BLaER1 (cell line): ENCODE data around the gene SH3BP5L.

Experiments
- H3K27ac ChIP-seq: shearing (Covaris generic); formaldehyde crosslinking; 2 replicates; pipeline ENCODE4 v1.8.1; 2022
- H3K27me3 ChIP-seq: shearing (Covaris generic); formaldehyde crosslinking; 2 replicates; pipeline ENCODE4 v1.8.1; 2022
- H3K36me3 ChIP-seq: shearing (Covaris generic); formaldehyde crosslinking; 2 replicates; pipeline ENCODE4 v1.8.1; 2022
- H3K4me1 ChIP-seq: shearing (Covaris generic); formaldehyde crosslinking; 2 replicates; pipeline ENCODE4 v1.8.1; 2022
- H3K4me2 ChIP-seq: shearing (Covaris generic); formaldehyde crosslinking; 2 replicates; pipeline ENCODE4 v1.8.1; 2022
- H3K4me3 ChIP-seq: shearing (Covaris generic); formaldehyde crosslinking; 2 replicates; pipeline ENCODE4 v1.8.1; 2022
- H3K9ac ChIP-seq: shearing (Covaris generic); formaldehyde crosslinking; 2 replicates; pipeline ENCODE4 v1.8.1; 2022
- H3K9me3 ChIP-seq: shearing (Covaris generic); formaldehyde crosslinking; 2 replicates; pipeline ENCODE4 v1.8.1; 2022
- H4K20me1 ChIP-seq: shearing (Covaris generic); formaldehyde crosslinking; 2 replicates; pipeline ENCODE4 v1.8.1; 2022
- Cebpa-rat ChIP-seq: shearing (Covaris generic); IDR thresholded peaks from 2 replicates; pipeline ENCODE4 v1.8.1; 2022

Gene SH3BP5L

DNA sequence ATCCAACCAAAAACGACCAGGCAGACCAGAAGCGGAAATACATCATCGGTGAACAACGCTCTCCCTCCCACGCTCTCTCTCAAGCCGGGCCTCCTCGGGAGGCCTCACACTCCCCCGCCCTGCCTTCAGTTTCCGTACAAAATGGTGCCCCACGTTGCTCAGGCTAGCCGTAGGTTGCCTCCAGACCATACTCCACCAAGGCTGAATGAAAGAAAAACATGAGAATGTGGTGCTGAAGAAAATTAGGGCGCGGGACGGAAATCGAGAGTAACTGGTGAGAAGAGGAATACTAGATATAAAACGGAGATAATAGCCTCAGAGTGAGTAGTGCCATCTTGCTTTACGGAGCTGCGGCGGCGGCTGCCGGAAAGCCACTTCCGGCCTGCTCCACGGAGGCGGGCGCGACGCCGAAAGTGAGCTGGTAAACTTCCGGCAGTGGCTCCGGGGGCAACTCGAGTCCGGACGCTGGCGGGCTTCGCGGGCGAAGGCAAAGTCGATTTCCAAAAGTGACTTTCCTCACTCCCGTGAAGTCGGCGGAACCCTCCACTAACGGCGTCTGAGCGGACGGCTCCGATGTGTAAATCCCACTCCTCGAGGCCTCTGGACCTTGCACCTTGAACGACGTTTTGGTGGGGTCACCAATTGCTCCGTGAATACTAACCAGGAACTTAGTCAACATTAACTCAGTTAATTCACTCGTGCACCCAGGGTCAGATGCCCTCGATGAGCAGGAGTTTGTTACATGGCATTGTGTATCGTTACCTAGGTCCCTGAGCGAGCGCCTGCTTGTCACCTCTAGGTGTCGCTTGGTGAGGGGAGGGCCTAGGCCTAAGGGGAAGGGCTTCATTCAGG is at the start of gene SH3BP5L:
Gene SH3BP5L, minus strand, starts transcription at position 7 of the 852 bp plus-strand sequence. CDS start 980 bp downstream, outside the sequence.
- Histone ChIP-seq H3K36me3 (peaks cover 37% of the 10 kb centered on the region), H3K4me1 (peaks cover 53% of the 10 kb centered on the region), H3K27me3 (no peaks in the 10 kb centered on the region), H3K4me3 (peak within 1 kb of the TSS; percentile 88), H4K20me1 (peaks cover 42% of the 10 kb centered on the region), H3K9ac (peak within 1 kb of the TSS; percentile 98), H3K4me2 (peak within 1 kb of the TSS; percentile 94), H3K9me3 (no peaks in the 10 kb centered on the region), H3K27ac (peak within 1 kb of the TSS; percentile 100)
- TF ChIP-seq Cebpa-rat, result no peak

DNA sequence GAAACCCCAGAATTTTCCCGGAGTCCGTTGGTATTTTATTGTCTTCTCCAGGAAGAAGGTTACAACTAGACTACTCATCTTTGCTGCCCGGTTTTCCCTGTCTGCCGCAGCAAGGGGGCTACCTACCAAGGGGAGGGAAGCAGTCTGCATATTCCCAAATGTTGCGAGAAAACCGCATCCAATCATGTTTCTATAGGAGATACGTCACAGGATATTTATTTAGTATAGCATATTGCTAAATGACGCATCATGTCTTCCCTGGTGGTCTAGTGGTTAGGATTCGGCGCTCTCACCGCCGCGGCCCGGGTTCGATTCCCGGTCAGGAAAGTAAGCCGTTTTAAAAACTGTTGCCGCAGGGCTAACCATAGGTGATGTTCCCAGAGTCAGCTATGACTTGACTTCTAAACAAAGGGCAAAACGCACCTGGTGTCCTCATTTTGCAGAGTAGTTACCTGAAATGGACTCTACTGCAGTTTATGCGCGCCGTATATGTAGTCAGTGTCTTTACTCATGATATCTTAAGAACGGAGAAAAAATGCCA is 48.3 kb upstream of the SH3BP5L start:
- peak overlapping the region; percentile 73 for H3K4me3 ChIP-seq
- H3K36me3 ChIP-seq, result no peaks in the 10 kb centered on the region
- no peak overlapping the region for H3K27ac ChIP-seq
- H3K9ac ChIP-seq, result peak overlapping the region; percentile 86; the same call in 1 of the 2 replicates
- TF ChIP-seq Cebpa-rat, result no peak
- no peaks in the 10 kb centered on the region for H3K27me3 ChIP-seq
- H3K4me1 ChIP-seq, result peaks cover 16% of the 10 kb centered on the region
- H4K20me1 ChIP-seq, result no peaks in the 10 kb centered on the region
- peak overlapping the region; percentile 82 for H3K4me2 ChIP-seq
- H3K9me3 ChIP-seq, result no peaks in the 10 kb centered on the region

DNA sequence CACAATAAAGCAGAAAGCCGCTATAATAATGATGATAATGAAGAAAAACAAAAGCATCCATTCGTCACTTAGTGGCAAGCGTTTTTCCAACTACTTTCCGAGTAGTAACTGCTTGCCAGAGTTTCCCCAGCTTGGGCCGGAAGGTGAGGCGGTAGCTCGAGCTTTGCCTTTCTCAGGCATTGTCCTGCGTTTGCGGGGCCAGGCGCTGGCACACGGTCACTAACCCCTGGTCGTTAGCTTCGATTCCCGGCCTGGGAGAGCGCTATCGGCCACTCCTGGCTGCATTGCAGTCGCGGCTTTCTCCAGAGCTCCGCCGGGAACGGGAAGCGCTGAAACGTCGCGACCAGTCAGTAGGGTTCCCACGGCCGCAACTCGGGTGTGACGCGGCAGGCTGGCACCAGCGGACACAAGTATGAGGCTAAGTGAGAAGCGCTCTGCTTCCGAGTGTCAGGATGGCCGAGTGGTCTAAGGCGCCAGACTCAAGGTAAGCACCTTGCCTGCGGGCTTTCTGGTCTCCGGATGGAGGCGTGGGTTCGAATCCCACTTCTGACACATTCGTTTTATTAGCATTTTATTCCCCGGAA is 47.8 kb upstream of the SH3BP5L start:
- H3K4me3 ChIP-seq, result peak overlapping the region; percentile 73
- H4K20me1 ChIP-seq, result no peaks in the 10 kb centered on the region
- no peaks in the 10 kb centered on the region for H3K9me3 ChIP-seq
- H3K27me3 ChIP-seq, result no peaks in the 10 kb centered on the region
- no peak for TF ChIP-seq Cebpa-rat
- H3K36me3 ChIP-seq, result no peaks in the 10 kb centered on the region
- H3K4me1 ChIP-seq, result peaks cover 16% of the 10 kb centered on the region
- peak overlapping the region; percentile 86 for H3K9ac ChIP-seq
- H3K27ac ChIP-seq, result peak overlapping the region; percentile 84
- peak overlapping the region; percentile 82 for H3K4me2 ChIP-seq

- Histone ChIP-seq H3K4me2 (peak overlapping the region; percentile 82), H3K9ac (peak overlapping the region; percentile 86), H3K4me1 (peaks cover 16% of the 10 kb centered on the region), H4K20me1 (no peaks in the 10 kb centered on the region), H3K27ac (peak overlapping the region; percentile 84), H3K36me3 (no peaks in the 10 kb centered on the region), H3K4me3 (peak overlapping the region; percentile 73), H3K9me3 (no peaks in the 10 kb centered on the region), H3K27me3 (no peaks in the 10 kb centered on the region)
- no peak for TF ChIP-seq Cebpa-rat
Observed at GRCh38 chr1:248872752-248873408, 47.2 kb upstream of the SH3BP5L start.

- Histone ChIP-seq H3K9ac (no peak overlapping the region), H4K20me1 (no peaks in the 10 kb centered on the region), H3K4me3 (peak overlapping the region; percentile 73; the same call in 1 of the 2 replicates), H3K27me3 (no peaks in the 10 kb centered on the region), H3K9me3 (no peaks in the 10 kb centered on the region), H3K4me1 (peaks cover 16% of the 10 kb centered on the region), H3K4me2 (peak overlapping the region; percentile 82), H3K27ac (no peak overlapping the region), H3K36me3 (no peaks in the 10 kb centered on the region)
- TF ChIP-seq Cebpa-rat, result no peak
Observed at GRCh38 chr1:248871837-248872401, 46.2 kb upstream of the SH3BP5L start.

GRCh38 chr1:248862998-248863881 is 37.5 kb upstream of the SH3BP5L start:
- no peaks in the 10 kb centered on the region for H3K27me3 ChIP-seq
- H3K4me3 ChIP-seq, result peak overlapping the region; percentile 65
- H3K4me1 ChIP-seq, result peaks cover 35% of the 10 kb centered on the region
- peak overlapping the region; percentile 94 for H3K4me2 ChIP-seq
- H3K36me3 ChIP-seq, result no peaks in the 10 kb centered on the region
- no peak for TF ChIP-seq Cebpa-rat
- H3K9ac ChIP-seq, result peak overlapping the region; percentile 68
- peak overlapping the region; percentile 40 for H3K27ac ChIP-seq
- H3K9me3 ChIP-seq, result no peaks in the 10 kb centered on the region
- H4K20me1 ChIP-seq, result no peaks in the 10 kb centered on the region

- no peaks in the 10 kb centered on the region for H3K9me3 ChIP-seq
- H3K36me3 ChIP-seq, result no peaks in the 10 kb centered on the region
- H3K4me1 ChIP-seq, result peaks cover 41% of the 10 kb centered on the region
- H3K27me3 ChIP-seq, result no peaks in the 10 kb centered on the region
- H3K4me2 ChIP-seq, result peak overlapping the region; percentile 94
- H3K27ac ChIP-seq, result no peak overlapping the region
- no peaks in the 10 kb centered on the region for H4K20me1 ChIP-seq
- H3K4me3 ChIP-seq, result peak overlapping the region; percentile 65
- TF ChIP-seq Cebpa-rat, result no peak
- peak overlapping the region; percentile 68 for H3K9ac ChIP-seq
Observed at GRCh38 chr1:248862695-248862997, 36.9 kb upstream of the SH3BP5L start.

GRCh38 chr1:248861616-248862015 is 35.9 kb upstream of the SH3BP5L start:
- no peaks in the 10 kb centered on the region for H3K9me3 ChIP-seq
- H3K36me3 ChIP-seq, result no peaks in the 10 kb centered on the region
- no peaks in the 10 kb centered on the region for H4K20me1 ChIP-seq
- no peak overlapping the region for H3K27ac ChIP-seq
- no peaks in the 10 kb centered on the region for H3K27me3 ChIP-seq
- H3K4me1 ChIP-seq, result peaks cover 52% of the 10 kb centered on the region
- H3K9ac ChIP-seq, result no peak overlapping the region
- no peak overlapping the region for H3K4me3 ChIP-seq
- no peak overlapping the region for H3K4me2 ChIP-seq
- TF ChIP-seq Cebpa-rat, result no peak

GRCh38 chr1:248860007-248860406 is 34.3 kb upstream of the SH3BP5L start:
- H3K9ac ChIP-seq, result no peak overlapping the region
- H3K4me1 ChIP-seq, result peaks cover 59% of the 10 kb centered on the region
- H3K27ac ChIP-seq, result no peak overlapping the region
- no peaks in the 10 kb centered on the region for H3K27me3 ChIP-seq
- TF ChIP-seq Cebpa-rat, result no peak
- peak overlapping the region; percentile 100 for H3K4me2 ChIP-seq
- no peaks in the 10 kb centered on the region for H3K9me3 ChIP-seq
- peaks cover 14% of the 10 kb centered on the region for H3K36me3 ChIP-seq
- H4K20me1 ChIP-seq, result no peaks in the 10 kb centered on the region
- H3K4me3 ChIP-seq, result no peak overlapping the region
